Karpas-422 (cell line): ENCODE data around the gene EYA2. TPM values are rescaled to one million over a fixed set of nuclear protein-coding genes. Genes with fewer than 3 reads are reported as not detected.

Experiments used
- DNase-seq: peaks from one replicate; pipeline ENCODE4 v3.0.0-alpha.2; 2015
- H2AFZ ChIP-seq: fragments of 200-600 bp; sonication (generic); 2 replicates; pipeline ENCODE4 v1.6.1; 2014; ENCODE audit warnings: antibody characterized with exemption, low read length, mixed read lengths
- H3K27ac ChIP-seq: fragments of 200-600 bp; sonication (generic); 2 replicates; pipeline ENCODE4 v1.5.1; 2014; ENCODE audit warnings: mild to moderate bottlenecking, low read length, moderate library complexity
- H3K27me3 ChIP-seq: fragments of 200-600 bp; sonication (generic); 2 replicates; pipeline ENCODE4 v1.6.1; 2014; ENCODE audit warnings: low read length, mixed read lengths
- H3K36me3 ChIP-seq: fragments of 200-600 bp; sonication (generic); 2 replicates; pipeline ENCODE4 v1.6.1; 2014; ENCODE audit warnings: low read length, mixed read lengths; ENCODE audit not compliant: insufficient read depth
- H3K4me1 ChIP-seq: fragments of 200-600 bp; sonication (generic); 2 replicates; pipeline ENCODE4 v1.6.1; 2014; ENCODE audit warnings: mild to moderate bottlenecking, low read length, mixed read lengths
- H3K4me2 ChIP-seq: fragments of 200-600 bp; sonication (generic); 2 replicates; pipeline ENCODE4 v1.6.1; 2014; ENCODE audit warnings: low read length, low read depth, mild to moderate bottlenecking; ENCODE audit not compliant: poor library complexity, severe bottlenecking
- H3K4me3 ChIP-seq: fragments of 200-600 bp; sonication (generic); 2 replicates; pipeline ENCODE4 v1.5.1; 2014; ENCODE audit warnings: mild to moderate bottlenecking, antibody characterized with exemption, low read length, mixed read lengths
- H3K79me2 ChIP-seq: fragments of 200-600 bp; sonication (generic); 2 replicates; pipeline ENCODE4 v1.6.1; 2014; ENCODE audit warnings: mild to moderate bottlenecking, low read length, mixed read lengths
- H3K9ac ChIP-seq: fragments of 200-600 bp; sonication (generic); 2 replicates; pipeline ENCODE4 v1.6.0; 2014; ENCODE audit warnings: low read length
- H3K9me2 ChIP-seq: fragments of 200-600 bp; sonication (generic), shearing (Covaris generic); replicated peaks from 2 replicates; pipeline ENCODE4 v1.6.0; 2014; ENCODE audit warnings: mild to moderate bottlenecking, low read length, moderate library complexity; ENCODE audit not compliant: insufficient read depth
- H3K9me3 ChIP-seq: fragments of 300-700, 200-600 bp; sonication (generic); 2 replicates; pipeline ENCODE4 v1.6.1; 2014; ENCODE audit warnings: low read length, mixed read lengths
- H4K20me1 ChIP-seq: fragments of 200-600 bp; sonication (generic); 2 replicates; pipeline ENCODE4 v1.6.1; 2014; ENCODE audit warnings: mild to moderate bottlenecking, antibody characterized with exemption, low read length, low read depth; ENCODE audit not compliant: insufficient read depth
- total RNA-seq: library from RNA; depleted of rRNA; stranded (reverse); fragments of >200 nt; shearing (Covaris generic); gene quantifications from 2 replicates; pipeline ENCODE4 v1.2.3, GENCODE V29; 2014; ENCODE audit warnings: low replicate concordance

EYA2 gene
- total RNA-seq, 1 experiment from 2014 or later, result not detected

- Histone ChIP-seq H3K9me3 (no peaks in the 10 kb centered on the region), H3K4me3 (no peak overlapping the region), H3K4me2 (no peak overlapping the region), H3K4me1 (no peaks in the 10 kb centered on the region), H3K9me2 (no peaks in the 10 kb centered on the region), H2AFZ (no peak overlapping the region), H3K27me3 (no peaks in the 10 kb centered on the region), H3K79me2 (no peaks in the 10 kb centered on the region), H3K36me3 (no peaks in the 10 kb centered on the region), H4K20me1 (no peaks in the 10 kb centered on the region), H3K27ac (no peak overlapping the region), H3K9ac (no peak overlapping the region)
- no peak for DNase-seq
Measured at GRCh38 chr20:47191074-47191673, 296.5 kb downstream of the EYA2 start.

DNA sequence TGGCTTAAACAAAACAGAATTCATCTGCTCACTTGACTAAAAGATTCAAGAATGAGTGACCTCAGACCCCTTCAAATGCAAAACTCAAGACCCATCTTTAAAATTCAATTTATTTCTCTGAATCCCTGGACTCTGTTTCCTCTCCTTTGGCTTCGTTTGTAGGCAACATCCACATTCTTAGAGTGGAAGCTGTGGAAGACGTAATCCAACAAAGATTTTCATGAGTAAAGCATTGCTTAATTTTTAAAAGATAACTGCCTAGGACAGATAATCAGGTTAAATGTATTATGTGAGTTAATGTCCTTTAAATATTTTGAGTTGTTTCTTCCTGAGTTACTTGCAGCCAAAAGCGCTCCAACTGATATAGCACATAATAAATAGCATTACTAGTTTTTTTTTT, 297.3 kb downstream of the EYA2 start:
- Histone ChIP-seq H3K36me3 (no peaks in the 10 kb centered on the region), H3K9me2 (no peaks in the 10 kb centered on the region), H3K4me3 (no peak overlapping the region), H3K9ac (no peak overlapping the region), H3K4me1 (peaks cover 4% of the 10 kb centered on the region), H3K4me2 (no peak overlapping the region), H3K27me3 (no peaks in the 10 kb centered on the region), H3K9me3 (no peaks in the 10 kb centered on the region), H4K20me1 (no peaks in the 10 kb centered on the region), H3K27ac (no peak overlapping the region), H2AFZ (no peak overlapping the region), H3K79me2 (no peaks in the 10 kb centered on the region)
- DNase-seq, result no peak

DNA sequence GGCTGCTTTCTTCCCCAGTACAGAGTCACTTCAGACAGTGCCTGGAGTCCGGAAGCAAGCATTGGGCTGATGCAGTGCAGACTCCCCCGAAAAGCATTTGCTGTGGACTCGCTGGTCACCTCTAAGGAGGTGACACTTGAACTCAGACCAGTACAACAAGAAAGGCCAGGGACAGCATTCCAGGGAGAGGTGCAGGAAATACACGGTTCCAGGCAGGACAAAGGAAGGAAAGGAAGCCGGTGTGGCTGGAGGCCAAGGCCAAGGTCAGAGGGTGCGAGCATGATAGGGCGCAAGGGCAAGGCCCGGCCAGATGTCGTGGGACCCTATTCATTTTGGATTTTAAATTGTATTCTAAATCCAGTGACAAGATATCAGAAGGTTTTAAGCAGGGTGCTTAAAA, 300.9 kb downstream of the EYA2 start:
- Histone ChIP-seq H3K79me2 (no peaks in the 10 kb centered on the region), H3K9me2 (no peaks in the 10 kb centered on the region), H3K9me3 (no peaks in the 10 kb centered on the region), H3K4me2 (no peak overlapping the region), H2AFZ (no peak overlapping the region), H3K36me3 (no peaks in the 10 kb centered on the region), H3K27me3 (no peaks in the 10 kb centered on the region), H3K4me3 (no peak overlapping the region), H3K9ac (no peak overlapping the region), H3K4me1 (peaks cover 4% of the 10 kb centered on the region), H4K20me1 (no peaks in the 10 kb centered on the region), H3K27ac (no peak overlapping the region)
- DNase-seq, result no peak

DNA sequence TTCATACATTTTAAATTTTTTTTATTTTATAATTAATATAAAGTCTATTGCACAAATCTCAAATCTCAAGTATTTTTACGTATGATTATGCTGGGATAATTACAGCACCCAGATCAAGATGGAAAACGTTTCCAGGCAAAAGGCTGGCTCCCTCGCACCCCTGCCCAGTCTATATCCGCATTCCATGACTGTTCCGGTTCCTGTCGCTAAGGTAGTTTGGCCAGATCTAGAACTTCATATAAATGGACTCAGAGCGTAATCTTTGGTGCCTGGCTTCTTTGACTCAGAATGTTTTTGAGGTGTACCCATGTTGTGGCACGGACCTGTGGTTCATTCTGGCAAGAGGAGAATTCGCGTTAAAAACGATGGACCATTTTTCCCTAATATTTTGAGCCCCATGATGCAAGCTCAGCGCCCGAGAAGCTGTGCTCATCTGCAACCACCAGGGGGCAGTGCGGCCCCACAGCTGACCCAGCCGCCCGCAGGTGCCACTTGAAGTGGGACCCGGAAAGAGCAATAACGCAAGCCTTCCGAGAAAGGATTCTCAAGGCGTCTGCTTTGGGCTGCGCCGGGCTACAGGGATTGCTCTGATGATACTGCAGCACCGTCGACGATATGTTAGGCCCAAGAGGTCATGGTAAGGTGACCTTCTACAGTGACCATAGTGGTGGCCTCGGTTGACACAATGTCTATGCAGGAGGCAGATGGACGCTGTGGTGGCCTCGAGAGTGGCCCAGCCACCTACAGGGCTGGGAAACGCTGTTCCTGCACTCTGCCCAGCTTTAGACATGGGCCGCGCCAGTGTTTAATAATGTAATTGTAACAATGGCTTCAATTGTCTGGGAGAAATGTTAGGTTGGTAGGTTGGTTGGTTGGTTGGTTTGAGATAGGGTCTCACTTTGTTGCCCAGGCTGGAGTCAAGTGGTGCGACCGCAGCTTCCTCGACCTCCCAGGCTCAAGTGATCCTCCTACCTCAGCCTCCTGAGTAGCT, 301.7 kb downstream of the EYA2 start:
- Histone ChIP-seq H3K4me2 (peak overlapping the region; percentile 59), H3K79me2 (no peaks in the 10 kb centered on the region), H4K20me1 (no peaks in the 10 kb centered on the region), H3K4me3 (no peak overlapping the region; the same call in 1 of the 2 replicates), H3K4me1 (peaks cover 6% of the 10 kb centered on the region), H3K27ac (no peak overlapping the region), H3K9me2 (no peaks in the 10 kb centered on the region), H2AFZ (no peak overlapping the region; the same call in 1 of the 2 replicates), H3K27me3 (no peaks in the 10 kb centered on the region), H3K9me3 (no peaks in the 10 kb centered on the region), H3K9ac (no peak overlapping the region), H3K36me3 (no peaks in the 10 kb centered on the region)
- DNase-seq, result peak; percentile 91

DNA sequence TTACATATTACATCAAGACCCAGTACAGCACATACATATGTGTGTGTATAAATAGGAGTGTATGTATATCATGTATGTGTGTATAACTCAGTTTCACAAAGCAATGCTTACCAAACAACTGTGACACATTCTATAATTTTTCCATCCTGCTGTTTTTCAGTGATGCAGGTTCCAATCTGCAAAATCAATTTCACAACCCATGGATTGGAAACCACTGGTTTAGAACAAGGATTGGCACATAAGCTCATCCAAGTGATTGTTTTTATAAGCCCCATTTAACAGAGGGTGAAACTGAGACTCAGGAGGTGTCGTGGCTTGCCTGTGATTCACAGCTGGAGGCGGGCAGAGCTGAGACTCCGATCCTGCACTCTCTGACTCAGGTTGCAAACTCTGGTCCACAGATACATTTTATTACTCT, 303.6 kb downstream of the EYA2 start:
- no peak overlapping the region for H3K27ac ChIP-seq
- no peak overlapping the region for H3K4me2 ChIP-seq
- H3K4me1 ChIP-seq, result peaks cover 6% of the 10 kb centered on the region
- no peak for DNase-seq
- no peak overlapping the region for H2AFZ ChIP-seq
- no peaks in the 10 kb centered on the region for H3K79me2 ChIP-seq
- no peaks in the 10 kb centered on the region for H3K9me3 ChIP-seq
- H3K27me3 ChIP-seq, result no peaks in the 10 kb centered on the region
- no peak overlapping the region for H3K9ac ChIP-seq
- H3K36me3 ChIP-seq, result no peaks in the 10 kb centered on the region
- no peaks in the 10 kb centered on the region for H3K9me2 ChIP-seq
- no peak overlapping the region for H3K4me3 ChIP-seq
- H4K20me1 ChIP-seq, result no peaks in the 10 kb centered on the region

GRCh38 chr20:47198996-47199552, 304.4 kb downstream of the EYA2 start:
- Histone ChIP-seq H3K4me3 (no peak overlapping the region), H3K4me1 (peaks cover 6% of the 10 kb centered on the region)

GRCh38 chr20:47201074-47201730, 306.6 kb downstream of the EYA2 start:
- H3K4me1 ChIP-seq, result peaks cover 6% of the 10 kb centered on the region
- H2AFZ ChIP-seq, result no peak overlapping the region
- H4K20me1 ChIP-seq, result no peaks in the 10 kb centered on the region
- no peak overlapping the region for H3K4me3 ChIP-seq
- H3K27me3 ChIP-seq, result no peaks in the 10 kb centered on the region
- H3K36me3 ChIP-seq, result no peaks in the 10 kb centered on the region
- DNase-seq, result no peak
- no peaks in the 10 kb centered on the region for H3K9me3 ChIP-seq
- no peaks in the 10 kb centered on the region for H3K9me2 ChIP-seq
- no peak overlapping the region for H3K9ac ChIP-seq
- H3K4me2 ChIP-seq, result no peak overlapping the region
- no peaks in the 10 kb centered on the region for H3K79me2 ChIP-seq
- no peak overlapping the region for H3K27ac ChIP-seq

More at GRCh38 chr20:47198996-47199552, 304.4 kb downstream of the EYA2 start:
- Histone ChIP-seq H3K9me3 (no peaks in the 10 kb centered on the region), H3K9ac (no peak overlapping the region), H3K4me2 (no peak overlapping the region), H3K9me2 (no peaks in the 10 kb centered on the region), H3K27me3 (no peaks in the 10 kb centered on the region), H4K20me1 (no peaks in the 10 kb centered on the region), H3K36me3 (no peaks in the 10 kb centered on the region), H3K79me2 (no peaks in the 10 kb centered on the region), H2AFZ (no peak overlapping the region), H3K27ac (no peak overlapping the region)
- no peak for DNase-seq
